Prostate gland (tissue), 2 donors: ENCODE results near the gene PEX14.

Experiments
- CTCF ChIP-seq, 4 experiments: fragments of 200-600 bp in 2 of 4; fragments of 450-650 bp in 2 of 4; sonication (generic) in 2 of 4; IDR thresholded peaks; 1 replicate in 3 of 4; 2 replicates in 1 of 4; pipeline ENCODE4 v1.5.1; 2016 to 2019; ENCODE audit warnings: antibody characterized with exemption in 4 of 4, mild to moderate bottlenecking in 2 of 4, moderate library complexity in 2 of 4
- POLR2A ChIP-seq: fragments of 450-650 bp; IDR thresholded peaks from one replicate; pipeline ENCODE4 v1.6.1; 2016; ENCODE audit warnings: antibody characterized with exemption, mild to moderate bottlenecking
- POLR2AphosphoS5 ChIP-seq: sonication (generic); formaldehyde crosslinking; IDR thresholded peaks from one replicate; pipeline ENCODE4 v1.6.1; 2017; ENCODE audit warnings: antibody characterized with exemption

- TF ChIP-seq CTCF (IDR thresholded peaks at IDR 0.05) (no peak), POLR2A (no peak), POLR2AphosphoS5 (peak; percentile 71)
These were observed 177.9 kb downstream of the PEX14 start for GRCh38 chr1:10652626-10653025.
